Tibial nerve (tissue), 3 donors: ENCODE data around the gene METTL24.

ENCODE experiments used
- CTCF ChIP-seq, 5 experiments: fragments of 200-600 bp in 3 of 5; fragments of 450-650 bp in 2 of 5; sonication (generic) in 3 of 5; IDR thresholded peaks; one replicate each; pipeline ENCODE4 v1.5.1; 2016 to 2019; ENCODE audit warnings: antibody characterized with exemption in 5 of 5, mild to moderate bottlenecking in 3 of 5, moderate library complexity in 2 of 5
- POLR2A ChIP-seq, 2 donors: fragments of 450-650 bp; IDR thresholded peaks; one replicate each; pipeline ENCODE4 v1.6.1; 2017; ENCODE audit warnings: antibody characterized with exemption in 2 of 2, mild to moderate bottlenecking in 2 of 2, moderate library complexity in 2 of 2

DNA sequence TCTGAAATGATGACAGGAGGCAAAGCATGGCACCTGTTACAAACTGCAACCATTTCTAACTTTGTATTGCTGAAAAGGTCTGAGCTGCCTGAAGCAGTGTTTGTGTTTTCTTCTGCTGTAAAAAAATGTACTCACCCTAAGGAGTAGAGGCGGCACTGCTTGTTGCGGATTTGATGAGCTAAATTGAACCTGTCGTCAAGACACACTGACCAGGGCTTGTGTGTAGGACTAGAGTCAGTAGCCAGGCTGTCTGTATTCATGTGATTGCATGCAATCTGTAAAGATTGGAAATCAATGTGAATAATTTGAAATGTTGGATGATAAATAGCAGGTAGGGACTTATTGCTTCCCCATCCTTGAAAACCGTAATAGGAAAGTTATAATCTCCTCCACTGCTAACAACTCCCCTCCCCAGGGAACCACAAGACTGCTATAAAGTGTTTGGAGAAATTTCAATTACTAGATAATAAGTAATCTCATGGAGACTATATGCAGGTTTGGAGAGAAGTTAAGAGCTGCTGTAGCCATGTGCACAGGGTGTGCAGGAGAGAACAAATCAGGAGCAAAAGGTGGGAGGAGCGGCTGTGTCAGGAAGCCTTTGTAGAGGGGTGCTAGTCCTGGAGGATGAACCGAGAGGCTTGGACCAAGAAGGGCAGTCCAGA, 42.8 kb downstream of the METTL24 start:
- no peak for TF ChIP-seq CTCF (IDR thresholded peaks at IDR 0.05)
- TF ChIP-seq POLR2A (IDR thresholded peaks at IDR 0.05) = no peak
